Colon (tissue), 2 donors: ENCODE data around the gene GRAMD4.
"Not testable (repeated sequence)": the region's sequence is repeated elsewhere in the genome, so short reads cannot be mapped to it uniquely, and the experiment has no call there.

Experiments used
- FAIRE-seq: peaks from 2 replicates; lab custom pipeline; 2012; peaks lifted over from hg19 to GRCh38; lab: Jason Lieb, UNC
- donor health status: control.
- donor health status: control.

GRAMD4 gene

DNA sequence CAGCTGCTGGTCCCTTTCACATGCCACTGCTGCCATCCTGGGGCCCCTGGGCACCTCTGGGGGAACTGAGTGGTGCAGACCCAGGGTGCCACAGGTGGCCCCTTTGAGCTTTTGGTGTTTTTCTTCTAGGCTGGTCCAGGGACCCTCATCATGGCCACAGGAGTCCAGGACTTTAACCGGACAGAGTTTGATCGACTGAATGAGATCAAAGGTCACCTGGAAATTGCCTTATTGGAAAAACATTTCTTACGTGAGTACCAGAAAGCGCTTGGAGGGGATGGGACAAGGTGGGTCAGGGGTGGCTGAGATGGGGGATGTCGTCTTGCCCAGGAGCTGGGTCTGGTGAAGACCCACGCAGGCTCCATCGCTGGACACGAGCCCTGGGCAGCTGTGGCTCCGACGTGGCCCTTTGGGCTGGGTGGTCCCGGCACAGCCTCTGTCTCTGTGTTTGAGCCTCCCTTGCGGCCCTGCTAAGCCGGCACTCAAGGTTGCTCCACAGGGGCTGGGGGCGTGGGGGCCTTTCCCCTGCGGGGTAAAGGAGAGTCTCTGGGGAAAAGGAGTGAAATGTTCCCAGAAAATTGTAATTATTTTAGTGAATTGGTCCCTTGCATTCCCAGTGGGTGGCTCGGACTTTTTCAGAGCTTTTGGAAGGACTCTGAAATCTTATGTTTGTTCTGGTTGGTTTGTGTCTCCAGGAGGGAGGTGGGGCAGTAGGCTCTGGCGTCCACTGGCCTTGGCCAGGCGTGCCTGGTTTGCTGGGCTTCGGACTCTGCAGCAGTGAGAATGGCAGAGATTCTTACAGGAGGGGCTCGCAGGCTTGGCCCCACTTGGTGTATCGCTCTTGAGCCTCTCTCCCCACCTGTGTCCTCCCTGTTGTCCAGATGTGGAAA, 17.8 kb downstream of the GRAMD4 start:
- no peak for FAIRE-seq

DNA sequence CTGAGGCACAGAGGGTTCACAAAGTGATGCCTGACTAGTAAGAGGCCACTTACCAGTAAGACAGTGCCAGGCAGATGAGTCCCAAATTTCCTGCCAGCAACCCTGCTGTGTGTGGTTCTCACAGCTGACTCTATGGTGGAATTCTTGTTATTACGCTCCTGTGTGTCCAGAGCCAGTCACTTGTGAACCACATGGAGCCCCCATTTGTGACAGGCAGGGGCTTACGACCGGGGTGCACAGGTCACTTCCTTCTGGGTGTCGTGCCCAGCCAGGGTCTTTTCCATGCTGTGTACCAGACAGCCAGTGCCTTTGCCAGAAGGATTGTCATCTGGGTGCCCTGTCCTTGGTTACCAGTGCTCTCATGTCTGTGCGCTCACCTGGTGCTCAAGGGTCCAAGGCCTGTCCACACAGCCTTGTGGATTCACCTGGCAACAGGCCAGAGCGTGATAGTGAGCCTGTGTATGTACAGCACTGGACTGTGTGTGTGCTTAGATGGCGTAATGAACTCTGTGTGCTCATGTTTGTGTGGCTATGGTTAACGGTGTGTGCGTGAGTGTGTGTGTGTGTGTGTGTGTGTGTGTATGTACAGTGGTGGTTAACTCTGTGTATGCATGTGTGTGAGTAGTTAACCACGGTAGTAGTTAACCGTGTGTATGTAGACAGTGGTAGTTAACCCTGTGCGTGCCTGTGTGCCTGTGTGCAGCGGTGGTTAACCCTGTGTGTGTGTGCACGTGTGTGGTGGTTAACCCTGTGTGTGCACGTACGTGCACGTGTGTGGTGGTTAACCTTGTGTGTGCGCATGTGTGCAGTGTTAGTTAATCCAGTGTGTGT, 18.6 kb downstream of the GRAMD4 start:
- no peak for FAIRE-seq

- FAIRE-seq: no peak
These were observed 19.7 kb downstream of the GRAMD4 start for GRCh38 chr22:46639843-46640242.

GRCh38 chr22:46640293-46641055, 20.3 kb downstream of the GRAMD4 start:
- FAIRE-seq: no peak

DNA sequence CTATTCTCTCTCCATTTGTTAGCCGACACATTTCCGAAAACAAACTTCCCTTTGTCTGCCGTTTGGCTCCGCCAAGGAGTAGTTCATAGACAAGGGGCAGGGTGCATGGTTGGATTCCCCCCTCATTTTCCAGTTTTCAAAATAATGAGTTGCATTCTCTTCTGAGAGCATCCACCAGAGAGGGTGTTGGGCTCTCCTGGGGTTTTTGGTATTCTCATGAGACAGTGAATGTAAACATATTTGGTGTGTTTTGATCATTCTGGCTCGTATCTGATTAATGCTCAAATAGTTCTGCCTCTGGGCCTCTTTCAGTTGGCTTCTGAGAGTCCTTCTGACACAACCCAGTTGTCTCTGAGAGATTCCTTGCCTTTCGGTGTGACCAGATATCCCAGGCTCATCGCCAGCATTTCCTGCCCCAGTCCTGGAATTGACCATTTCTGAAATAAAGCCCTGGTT, 21.7 kb downstream of the GRAMD4 start:
- no peak for FAIRE-seq

GRCh38 chr22:46642840-46643480, 22.8 kb downstream of the GRAMD4 start:
- FAIRE-seq: not testable (repeated sequence)

DNA sequence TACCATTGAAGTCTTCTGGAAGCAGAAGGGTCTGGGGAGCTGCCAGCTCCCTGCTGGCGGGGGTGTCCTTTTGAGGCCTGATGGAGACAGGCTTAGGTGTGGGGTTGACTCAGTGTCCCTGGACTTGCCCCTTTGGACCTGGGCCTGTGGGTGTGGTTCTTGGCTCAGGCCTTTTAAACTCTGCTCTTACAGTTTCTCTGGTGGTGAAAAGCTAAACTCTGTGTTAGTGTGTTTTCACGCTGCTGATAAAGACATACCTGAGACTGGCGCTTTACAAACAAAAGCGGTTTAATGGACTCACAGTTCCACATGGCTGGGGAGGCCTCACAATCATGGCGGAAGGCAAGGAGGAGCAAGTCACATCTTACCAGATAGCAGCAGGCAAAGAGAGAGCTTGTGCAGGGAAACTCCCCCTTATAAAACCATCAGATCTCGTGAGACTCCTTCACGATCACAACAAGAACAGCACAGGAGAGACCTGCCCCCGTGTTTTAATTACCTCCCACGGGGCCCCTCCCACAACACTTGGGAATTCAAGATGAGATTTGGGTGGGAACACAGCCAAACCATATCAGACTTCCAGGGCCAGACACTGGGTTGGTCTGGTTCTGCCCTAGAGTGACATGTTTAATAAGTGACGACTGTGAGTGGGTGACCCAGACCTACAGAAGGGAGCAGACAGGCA, 26.5 kb downstream of the GRAMD4 start:
- no peak for FAIRE-seq

DNA sequence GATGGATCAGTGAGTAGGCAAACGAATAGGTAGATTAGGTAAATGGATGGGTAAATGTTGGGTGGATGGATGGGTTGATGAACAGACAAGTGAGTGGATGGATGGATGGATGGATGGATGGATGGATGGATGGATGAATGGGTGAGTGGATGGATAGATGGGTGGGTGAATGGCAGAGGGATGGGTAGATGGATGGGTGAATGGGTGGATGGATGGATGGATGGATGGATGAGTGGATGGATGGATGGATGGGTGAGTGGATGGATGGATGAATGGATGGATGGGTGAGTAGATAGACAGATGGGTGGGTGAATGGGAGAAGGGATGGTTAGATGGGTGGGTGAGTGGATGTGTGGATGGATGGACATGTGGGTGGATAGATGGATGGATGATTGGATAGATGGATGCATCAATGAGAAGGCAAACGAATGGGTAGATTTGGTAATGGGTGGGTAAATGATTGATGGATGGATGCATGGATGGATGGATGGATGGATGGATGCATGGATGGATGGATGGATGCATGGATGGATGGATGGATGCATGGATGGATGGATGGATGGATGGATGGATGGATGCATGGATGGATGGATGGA, 28.1 kb downstream of the GRAMD4 start:
- not testable (repeated sequence) for FAIRE-seq

- no peak for FAIRE-seq
These were observed 29.2 kb downstream of the GRAMD4 start for GRCh38 chr22:46649141-46650077.

DNA sequence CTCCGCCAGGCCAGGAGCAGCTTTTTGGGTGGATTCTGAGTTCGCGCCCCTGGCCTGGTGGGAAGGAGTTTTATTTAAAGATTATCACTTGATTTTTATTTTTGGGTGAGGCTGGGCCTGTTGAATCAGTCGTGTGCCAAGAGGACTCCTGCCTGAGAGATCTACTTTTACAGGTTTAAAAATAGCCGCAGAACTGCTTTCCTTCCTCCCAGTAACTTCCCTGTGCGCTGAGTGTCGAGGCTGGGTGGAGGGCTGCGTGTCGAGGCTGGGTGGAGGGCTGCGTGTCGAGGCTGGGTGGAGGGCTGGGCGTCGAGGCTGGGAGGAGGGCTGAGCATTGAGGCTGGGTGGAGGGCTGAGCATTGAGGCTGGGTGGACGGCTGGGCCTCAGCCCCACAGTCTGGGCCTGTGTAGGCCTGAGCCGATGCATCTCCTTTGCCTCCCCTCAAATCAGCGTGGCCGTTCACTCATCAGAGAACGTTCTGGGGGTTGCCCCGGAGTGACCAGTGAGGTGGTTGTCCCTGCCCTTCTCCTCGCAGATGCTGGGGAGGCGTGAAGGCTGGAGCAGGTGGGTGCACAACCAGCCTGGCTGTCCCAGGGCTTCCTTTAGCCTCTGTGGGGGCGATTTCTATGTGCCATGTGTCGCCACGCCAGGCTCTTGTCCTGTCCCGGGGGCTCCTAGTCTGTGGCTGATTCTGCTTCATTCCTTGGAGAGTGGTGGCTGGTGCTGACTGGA, 30.1 kb downstream of the GRAMD4 start:
- no peak for FAIRE-seq

GRCh38 chr22:46651316-46651715, 31.1 kb downstream of the GRAMD4 start:
- no peak for FAIRE-seq

DNA sequence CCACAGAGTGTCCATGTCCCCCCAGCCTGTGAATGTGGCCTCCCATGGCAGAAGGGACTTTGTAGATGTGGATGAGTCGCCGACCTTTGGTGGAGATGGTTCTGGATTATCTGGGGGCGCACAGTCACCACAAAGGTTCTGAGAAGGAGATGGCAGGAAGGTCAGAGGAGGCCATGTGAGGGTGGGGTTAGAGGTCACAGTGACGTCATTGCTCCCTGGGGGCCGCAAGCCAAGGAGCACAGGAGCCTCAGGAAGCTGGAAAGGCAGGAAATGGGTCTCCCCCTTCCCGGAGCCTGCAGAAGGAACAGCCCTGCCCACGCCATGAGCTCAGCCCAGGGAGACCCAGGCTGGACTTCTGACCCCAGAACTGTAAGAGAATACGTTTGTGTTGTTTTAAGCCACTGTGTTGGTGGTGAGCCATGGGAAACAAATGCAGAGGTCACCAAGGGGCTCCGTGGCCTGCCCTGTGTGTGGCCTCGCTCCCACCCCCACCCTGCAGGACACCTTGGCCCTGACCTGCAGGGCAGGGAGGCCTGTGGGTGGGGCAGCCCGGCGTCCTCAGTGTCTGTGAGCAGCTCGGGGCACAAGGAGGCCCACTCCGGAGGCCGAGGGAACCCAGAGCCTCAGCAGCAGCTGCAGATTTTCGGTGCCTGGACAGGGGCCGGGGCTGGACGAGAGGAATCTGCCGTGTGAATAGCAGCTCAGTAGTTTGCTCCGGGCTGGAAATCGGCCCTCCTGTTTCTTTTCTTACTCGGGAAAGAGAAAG, 32.1 kb downstream of the GRAMD4 start:
- no peak for FAIRE-seq

- no peak for FAIRE-seq
These were observed 32.7 kb downstream of the GRAMD4 start for GRCh38 chr22:46652847-46653331.

DNA sequence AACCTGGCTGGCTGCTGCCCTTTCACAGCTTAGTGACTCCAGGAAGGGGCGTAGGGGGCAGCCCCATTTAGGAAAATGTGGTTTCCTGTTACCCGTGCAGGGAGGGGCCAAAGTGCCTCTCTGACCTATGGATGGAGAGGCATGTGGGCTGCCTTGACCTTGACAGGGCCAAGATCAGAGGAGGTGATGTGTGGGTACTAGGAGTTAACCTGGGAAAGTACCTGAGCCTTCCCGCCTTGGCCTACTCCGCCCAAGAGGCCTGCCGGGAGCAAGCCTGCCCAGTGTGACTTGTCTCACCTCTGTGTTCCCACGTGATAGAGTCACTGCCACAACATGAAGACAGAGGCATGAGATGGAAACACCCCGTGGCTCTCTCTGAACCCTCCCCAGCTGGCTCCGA, 33.4 kb downstream of the GRAMD4 start:
- no peak for FAIRE-seq

DNA sequence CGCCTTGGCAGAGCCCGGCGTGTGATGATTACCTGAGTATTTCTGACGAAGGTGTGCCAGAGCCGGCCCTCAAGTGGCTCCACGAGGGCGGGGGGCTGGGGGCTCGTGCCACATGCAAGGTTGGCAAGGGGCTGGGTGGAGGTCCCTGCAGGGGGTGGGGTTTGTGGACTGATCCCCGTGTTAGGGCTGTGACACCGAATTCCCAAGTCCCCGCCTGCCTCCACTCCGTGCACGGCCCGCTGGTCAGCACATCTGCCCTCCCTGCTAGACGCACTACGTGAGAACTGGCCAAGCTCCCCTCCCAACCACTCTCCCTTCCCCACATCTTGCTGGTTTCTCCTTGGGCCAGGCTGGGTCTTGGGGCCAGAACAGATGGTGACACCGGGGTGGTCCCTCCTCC, 34.2 kb downstream of the GRAMD4 start:
- no peak for FAIRE-seq

GRCh38 chr22:46654927-46655595, 34.9 kb downstream of the GRAMD4 start:
- no peak for FAIRE-seq

- FAIRE-seq: no peak
These were observed 35.8 kb downstream of the GRAMD4 start for GRCh38 chr22:46655861-46656608.
